HepG2 (cell line): ENCODE data around the gene CES2. TPM values are rescaled to one million over a fixed set of nuclear protein-coding genes. Genes with fewer than 3 reads are reported as not detected.

ENCODE experiments used
- ARNT2 ChIP-seq: sonication (generic); formaldehyde crosslinking; IDR thresholded peaks from 2 replicates; pipeline ENCODE4 v1.8.0; 2022; ENCODE audit warnings: mild to moderate bottlenecking, low read depth, missing genetic modification reagents, moderate library complexity
- CC2D1A ChIP-seq: sonication (generic); formaldehyde crosslinking; IDR thresholded peaks from 2 replicates; pipeline ENCODE4 v1.8.1; 2023; ENCODE audit warnings: mild to moderate bottlenecking, missing genetic modification reagents
- CSRNP1 ChIP-seq: sonication (generic); formaldehyde crosslinking; IDR thresholded peaks from 2 replicates; pipeline ENCODE4 v1.8.1; 2023; ENCODE audit warnings: mild to moderate bottlenecking, missing genetic modification reagents
- DZIP1 ChIP-seq: sonication (generic); formaldehyde crosslinking; IDR thresholded peaks from 2 replicates; pipeline ENCODE4 v1.5.0; 2020; ENCODE audit warnings: mild to moderate bottlenecking, missing genetic modification reagents
- ELF3 ChIP-seq: IDR thresholded peaks from 2 replicates; pipeline ENCODE4 v1.6.1; 2016; ENCODE audit warnings: missing genetic modification reagents, missing compliant biosample characterization
- KAT8 ChIP-seq: IDR thresholded peaks from 2 replicates; pipeline ENCODE4 v1.6.1; 2016; ENCODE audit warnings: missing genetic modification reagents, missing compliant biosample characterization
- PHF20 ChIP-seq: sonication (generic); formaldehyde crosslinking; IDR thresholded peaks from 2 replicates; pipeline ENCODE4 v1.5.0; 2020; ENCODE audit warnings: mild to moderate bottlenecking, missing genetic modification reagents
- SIX4 ChIP-seq: sonication (generic); formaldehyde crosslinking; IDR thresholded peaks from 2 replicates; pipeline ENCODE4 v1.4.0; 2020; ENCODE audit warnings: missing genetic modification reagents
- TAF15 ChIP-seq: fragments of 200-400 bp; formaldehyde crosslinking; IDR thresholded peaks from one replicate; pipeline ENCODE4 v1.6.1; 2018; ENCODE audit warnings: mild to moderate bottlenecking, low read depth, low read length; ENCODE audit not compliant: poor library complexity, severe bottlenecking
- THYN1 ChIP-seq: sonication (generic); formaldehyde crosslinking; IDR thresholded peaks from 2 replicates; pipeline ENCODE4 v1.8.1; 2023; ENCODE audit warnings: low read depth, mild to moderate bottlenecking, moderate library complexity, missing genetic modification reagents, borderline replicate concordance
- ZNF24 ChIP-seq: fragments of 450-650 bp; IDR thresholded peaks from 2 replicates; pipeline ENCODE4 v1.6.1; 2017; ENCODE audit warnings: antibody characterized with exemption, mild to moderate bottlenecking
- ZNF414 ChIP-seq: sonication (generic); formaldehyde crosslinking; IDR thresholded peaks from 2 replicates; pipeline ENCODE4 v1.5.0; 2020; ENCODE audit warnings: missing genetic modification reagents
- ZNF503 ChIP-seq: sonication (generic); formaldehyde crosslinking; IDR thresholded peaks from 2 replicates; pipeline ENCODE4 v1.4.0; 2020; ENCODE audit warnings: missing genetic modification reagents
- ZNF510 ChIP-seq: sonication (generic); formaldehyde crosslinking; IDR thresholded peaks from 2 replicates; pipeline ENCODE4 v1.4.0; 2020; ENCODE audit warnings: low read depth, mild to moderate bottlenecking, missing genetic modification reagents
- ZNF549 ChIP-seq: sonication (generic); formaldehyde crosslinking; IDR thresholded peaks from 2 replicates; pipeline ENCODE4 v1.5.0; 2020; ENCODE audit warnings: missing genetic modification reagents
- ZSCAN31 ChIP-seq: sonication (generic); formaldehyde crosslinking; IDR thresholded peaks from 2 replicates; pipeline ENCODE4 v1.5.0; 2020; ENCODE audit warnings: low read depth, mild to moderate bottlenecking, missing genetic modification reagents
- ZXDC ChIP-seq: sonication (generic); formaldehyde crosslinking; IDR thresholded peaks from 2 replicates; pipeline ENCODE4 v1.5.0; 2020; ENCODE audit warnings: mild to moderate bottlenecking, missing genetic modification reagents
- polyA plus RNA-seq, 8 experiments: library from polyadenylated mRNA; depleted of rRNA in 3 of 8; stranded (reverse) in 7 of 8; unstranded in 1 of 8; fragments of >200 nt; fragmentation: Illumina TruSeq in 4 of 8; extraction: Trizol in 4 of 8; gene quantifications; 2 replicates each; pipeline versions ENCODE4 v1.2.1 to v1.2.3, GENCODE V29; 2011 to 2016; ENCODE audit warnings: low read depth in 4 of 8, missing spikeins in 1 of 8, mixed read lengths in 1 of 8; ENCODE audit not compliant: insufficient read depth in 1 of 8
- total RNA-seq, 5 experiments: library from RNA; depleted of rRNA; stranded (reverse); fragments of >200 nt; fragmentation: Illumina TruSeq; extraction: Trizol; gene quantifications; 2 replicates each; pipeline ENCODE4 v1.2.3, GENCODE V29; 2016; ENCODE audit warnings: low read depth in 1 of 5

The CES2 gene
- total and polyA plus RNA-seq, 2 of the 13 experiments (the other 11 are each of a cell fraction or from before 2014, with no cell fraction given) = 50.6 to 63.8 TPM

GRCh38 chr16:66935314-66936011 lies at the start of gene CES2 (continued):
- TF ChIP-seq ARNT2 (CRISPR knock-in tag) = peak; percentile 83
- peak; percentile 32; the same call in 1 of the 2 replicates for TF ChIP-seq SIX4 (CRISPR knock-in tag)
- TF ChIP-seq PHF20 (CRISPR knock-in tag) = peak; percentile 69
- peak; percentile 13; the same call in 1 of the 2 replicates for TF ChIP-seq ELF3 (CRISPR knock-in tag)
- peak; percentile 67 for TF ChIP-seq KAT8 (CRISPR knock-in tag)
- 0 out of 2 replicates have a peak, but pooled peaks have one; percentile 16 for TF ChIP-seq DZIP1 (CRISPR knock-in tag)
- no peak for TF ChIP-seq ZNF24
- TF ChIP-seq ZNF503 = no peak
- TF ChIP-seq ZNF549 (CRISPR knock-in tag) = no peak
- no peak for TF ChIP-seq CC2D1A
- TF ChIP-seq ZXDC (CRISPR knock-in tag) = 0 out of 2 replicates have a peak, but pooled peaks have one; percentile 21
- peak; percentile 86 for TF ChIP-seq CSRNP1 (CRISPR knock-in tag)
- no peak for TF ChIP-seq ZNF510
- TF ChIP-seq THYN1 (CRISPR knock-in tag) = no peak
- TF ChIP-seq TAF15 = peak; percentile 60
- TF ChIP-seq ZSCAN31 (CRISPR knock-in tag) = peak; percentile 59; the same call in 1 of the 2 replicates
- TF ChIP-seq ZNF414 (CRISPR knock-in tag) = 0 out of 2 replicates have a peak, but pooled peaks have one; percentile 58
